K562 (cell line): ENCODE measurements around the gene TRIM37. TPM values are rescaled to one million over a fixed set of nuclear protein-coding genes. Genes with fewer than 3 reads are reported as not detected.

Experiments
- ATAC-seq: fragments of 200-7000 bp; cut with Tn5 transposase; 3 replicates; pipeline ENCODE4 v1.9.1; 2020; ENCODE audit warnings: moderate library complexity
- BruUV-seq: library from RNA; stranded (reverse); fragments of 400-500 nt; replicated peaks from 2 replicates; lab custom pipeline; 2021; lab: Mats Ljungman, UMichigan
- CTCF ChIA-PET: fragments of 300-600 bp; formaldehyde crosslinking; extraction: SDS; loops from one replicate; lab custom pipeline; 2021; ENCODE audit warnings: low intra/inter-chr PET ratio; lab: Yijun Ruan, JAX
- POLR2A ChIA-PET: fragments of 300-600, 350-650 bp; sonication (Branson Sonifier 250); formaldehyde crosslinking; extraction: SDS; loops from one replicate; lab custom pipeline; 2021; ENCODE audit warnings: antibody characterized with exemption, inconsistent platforms; lab: Yijun Ruan, JAX
- DNase-seq, 4 experiments: peaks; one replicate each; pipeline versions ENCODE4 v3.0.0 to v3.0.0-alpha.2; 2011 to 2018; ENCODE audit warnings: low spot score in 3 of 4, mixed read lengths in 3 of 4; ENCODE audit errors: extremely low read depth in 1 of 4
- FAIRE-seq: peaks from 2 replicates; lab custom pipeline; 2011; peaks lifted over from hg19 to GRCh38; lab: Jason Lieb, UNC
- H2AFZ ChIP-seq: 2 replicates; pipeline ENCODE4 v1.6.0; 2011; ENCODE audit warnings: low read depth, low read length, control low read depth, inconsistent platforms
- H3K27ac ChIP-seq: fragments of 200-600 bp; 3 replicates; pipeline ENCODE4 v1.8.0; 2011; ENCODE audit warnings: low read depth, mild to moderate bottlenecking, control low read depth, inconsistent platforms, low read length, moderate library complexity, mixed read lengths; ENCODE audit errors: extremely low read depth
- H3K27me3 ChIP-seq, 2 experiments: fragments of 300-600 bp in 1 of 2; 2 replicates in 1 of 2; 3 replicates in 1 of 2; pipeline versions ENCODE4 v1.6.0 to v1.8.0; 2011; ENCODE audit warnings: inconsistent platforms in 2 of 2, low read length in 2 of 2, mild to moderate bottlenecking in 1 of 2, mixed read lengths in 1 of 2, moderate library complexity in 1 of 2; ENCODE audit not compliant: control insufficient read depth in 2 of 2, insufficient read depth in 2 of 2
- H3K36me3 ChIP-seq: fragments of 300-600 bp; 3 replicates; pipeline ENCODE4 v1.8.0; 2011; ENCODE audit warnings: mild to moderate bottlenecking, low read length, inconsistent platforms; ENCODE audit not compliant: control insufficient read depth, insufficient read depth
- H3K4me1 ChIP-seq, 2 experiments: fragments of 200-600 bp in 1 of 2; replicated peaks in 1 of 2; 2 replicates in 1 of 2; 3 replicates in 1 of 2; pipeline versions ENCODE4 v1.5.1 to v1.8.0; 2011; ENCODE audit warnings: inconsistent platforms in 2 of 2, low read length in 2 of 2, mild to moderate bottlenecking in 1 of 2, mixed read lengths in 1 of 2, moderate library complexity in 1 of 2; ENCODE audit not compliant: control insufficient read depth in 2 of 2, insufficient read depth in 2 of 2
- H3K4me2 ChIP-seq: 2 replicates; pipeline ENCODE4 v1.6.1; 2011; ENCODE audit warnings: low read length, control low read depth, inconsistent platforms, mixed read lengths; ENCODE audit not compliant: insufficient read depth
- H3K4me3 ChIP-seq: fragments of 200-600 bp; sonication (generic), shearing (Covaris generic); 2 replicates; pipeline ENCODE4 v1.5.1; 2016; ENCODE audit warnings: control low read depth, inconsistent platforms
- H3K79me2 ChIP-seq: fragments of 200-600 bp; 3 replicates; pipeline ENCODE4 v1.8.0; 2011; ENCODE audit warnings: low read length, inconsistent platforms; ENCODE audit not compliant: control insufficient read depth, insufficient read depth
- H3K9ac ChIP-seq, 2 experiments: 2 replicates each; pipeline versions ENCODE4 v1.6.0 to v1.6.1; 2011; ENCODE audit warnings: low read depth in 2 of 2, low read length in 2 of 2, control low read depth in 1 of 2, inconsistent platforms in 1 of 2, mild to moderate bottlenecking in 1 of 2, mixed read lengths in 1 of 2; ENCODE audit not compliant: insufficient read depth in 1 of 2
- H3K9me1 ChIP-seq: one replicate; pipeline ENCODE4 v1.6.0; 2011; ENCODE audit warnings: inconsistent platforms, mild to moderate bottlenecking, low read length, moderate library complexity; ENCODE audit not compliant: control insufficient read depth, insufficient read depth
- H3K9me3 ChIP-seq: replicated peaks from 2 replicates; pipeline ENCODE4 v1.5.1; 2011; ENCODE audit warnings: low read depth, low read length, inconsistent platforms; ENCODE audit not compliant: control insufficient read depth, insufficient read depth
- H4K20me1 ChIP-seq: replicated peaks from 2 replicates; pipeline ENCODE4 v1.6.1; 2011; ENCODE audit warnings: low read length, inconsistent platforms, mixed read lengths; ENCODE audit not compliant: control insufficient read depth, insufficient read depth
- DNMT1 ChIP-seq: fragments of 450-650 bp; IDR thresholded peaks from 2 replicates; pipeline ENCODE4 v1.6.1; 2016; ENCODE audit warnings: antibody characterized with exemption, mild to moderate bottlenecking
- E2F8 ChIP-seq: fragments of 450-650 bp; IDR thresholded peaks from 2 replicates; pipeline ENCODE4 v1.7.1; 2018; ENCODE audit warnings: mild to moderate bottlenecking, low read depth; ENCODE audit not compliant: partially characterized antibody
- FIP1L1 ChIP-seq: fragments of 200-400 bp; formaldehyde crosslinking; IDR thresholded peaks from 2 replicates; pipeline ENCODE4 v1.6.1; 2018; ENCODE audit warnings: mild to moderate bottlenecking, low read depth, low read length; ENCODE audit not compliant: poor library complexity, severe bottlenecking
- NONO ChIP-seq, 2 experiments: fragments of 200-400 bp in 1 of 2; fragments of 450-650 bp in 1 of 2; formaldehyde crosslinking in 1 of 2; IDR thresholded peaks; 2 replicates each; pipeline ENCODE4 v1.6.1; 2017; ENCODE audit warnings: low read depth in 2 of 2, mild to moderate bottlenecking in 2 of 2, moderate library complexity in 2 of 2, low read length in 1 of 2
- NR2F6 ChIP-seq: fragments of 450-650 bp; formaldehyde crosslinking; IDR thresholded peaks from 2 replicates; pipeline ENCODE4 v1.4.0; 2020; ENCODE audit warnings: mild to moderate bottlenecking
- PBX2 ChIP-seq, 2 experiments: IDR thresholded peaks in 1 of 2; conservative IDR thresholded peaks in 1 of 2; 2 replicates each; pipeline ENCODE4 v1.6.1; 2016; ENCODE audit warnings: low read depth in 2 of 2, mild to moderate bottlenecking in 1 of 2, missing compliant biosample characterization in 1 of 2, missing genetic modification characterization in 1 of 2, moderate library complexity in 1 of 2
- PCBP2 ChIP-seq: fragments of 200-400 bp; formaldehyde crosslinking; IDR thresholded peaks from 2 replicates; pipeline ENCODE4 v1.6.1; 2018; ENCODE audit warnings: low read length, low read depth, mild to moderate bottlenecking, moderate library complexity; ENCODE audit not compliant: poor library complexity, severe bottlenecking
- PHTF2 ChIP-seq: fragments of 250-450 bp; sonication (Bioruptor Pico); IDR thresholded peaks from 2 replicates; pipeline ENCODE4 v1.5.0; 2021; ENCODE audit warnings: mild to moderate bottlenecking
- RBBP5 ChIP-seq: fragments of 200-600 bp; sonication (generic); IDR thresholded peaks from 2 replicates; pipeline ENCODE4 v1.6.1; 2012; ENCODE audit warnings: borderline replicate concordance, mild to moderate bottlenecking, low read length, control low read depth, inconsistent platforms; ENCODE audit not compliant: insufficient read depth, poor library complexity, severe bottlenecking
- THRAP3 ChIP-seq: fragments of 450-650 bp; IDR thresholded peaks from 2 replicates; pipeline ENCODE4 v1.6.1; 2016; ENCODE audit warnings: mild to moderate bottlenecking, inconsistent platforms, borderline replicate concordance
- ZBTB17 ChIP-seq: fragments of 450-650 bp; formaldehyde crosslinking; IDR thresholded peaks from 2 replicates; pipeline ENCODE4 v1.4.0; 2020; ENCODE audit warnings: mild to moderate bottlenecking
- ZNF551 ChIP-seq: fragments of 250-450 bp; sonication (Bioruptor Pico); IDR thresholded peaks from 2 replicates; pipeline ENCODE4 v1.5.0; 2021; ENCODE audit warnings: mild to moderate bottlenecking, moderate library complexity
- WGBS: fragments of 100-300 bp; shearing (Covaris generic); methylation state at CpG from one replicate; pipeline ENCODE4 v1.1.6; 2016; ENCODE audit warnings: low coverage, mixed read lengths; ENCODE audit not compliant: insufficient coverage; ENCODE audit errors: missing lambda C conversion rate; 5-methylcytosine and 5-hydroxymethylcytosine counted together
- in situ Hi-C: fragments of 300-500 bp; cut with MboI; formaldehyde crosslinking; loops from 4 replicates; pipeline ENCODE4 v1.15.0; 2018; ENCODE audit warnings: inconsistent platforms, mixed read lengths
- intact Hi-C: fragments of 100-400 bp; cut with micrococcal nuclease; formaldehyde crosslinking; loops from 2 replicates; pipeline ENCODE4 v1.14.2; 2022
- polyA plus RNA-seq, 8 experiments: library from polyadenylated mRNA; depleted of rRNA in 4 of 8; stranded (reverse) in 5 of 8; unstranded in 3 of 8; fragments of >200 nt; fragmentation: Nextera tagmentation in 2 of 8; fragmentation: Illumina TruSeq in 1 of 8; extraction: Ambion mirVana in 2 of 8; extraction: Trizol in 1 of 8; gene quantifications; 2 replicates each; pipeline versions ENCODE4 v1.2.1 to v1.2.3, GENCODE V29; 2011 to 2014; ENCODE audit warnings: inconsistent platforms in 1 of 8, missing spikeins in 1 of 8
- total RNA-seq, 7 experiments: library from RNA; depleted of rRNA in 6 of 7; stranded (reverse); fragments of >200 nt in 6 of 7; fragmentation: Illumina TruSeq in 2 of 7; extraction: Trizol in 2 of 7; gene quantifications; 2 replicates each; pipeline versions ENCODE4 v1.2.1 to v1.2.3, GENCODE V29; 2011 to 2021; ENCODE audit warnings: low replicate concordance in 1 of 7
- TF ChIP-seq, protein P1 (sequence below): IDR thresholded peaks from 2 replicates; pipeline ENCODE4 v1.6.1; 2012; ENCODE audit warnings: low read depth, low read length, improper control_type of control experiment, borderline replicate concordance
- TF ChIP-seq, protein P2 (sequence below): fragments of 250-450 bp; sonication (Bioruptor Pico); IDR thresholded peaks from 2 replicates; pipeline ENCODE4 v1.8.0; 2021; ENCODE audit warnings: borderline replicate concordance, mild to moderate bottlenecking, moderate library complexity; ENCODE audit not compliant: poor library complexity, severe bottlenecking

Gene TRIM37
- total and polyA plus RNA-seq, 9 of the 15 experiments (the other 6 are each of a cell fraction or from before 2014, with no cell fraction given) = 4.5 to 31.4 (median 23.8) TPM

DNA sequence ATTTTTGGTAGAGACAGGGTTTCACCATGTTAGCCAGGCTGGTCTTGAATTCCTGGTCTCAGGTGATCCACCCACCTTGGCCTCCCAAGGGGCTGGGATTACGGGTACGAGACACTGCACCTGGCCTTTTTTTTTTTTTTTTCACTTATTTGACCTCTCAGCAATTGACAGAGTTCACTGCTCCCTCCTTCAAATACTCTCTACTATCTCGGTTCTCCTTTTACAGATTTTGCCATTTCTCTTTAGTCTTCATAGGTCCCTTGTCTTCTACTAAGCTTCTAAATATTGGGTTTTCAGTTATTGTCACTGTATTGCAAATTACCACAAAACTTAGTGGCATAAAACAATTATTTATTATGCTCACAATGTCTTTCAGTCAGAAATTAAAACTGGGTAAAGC lies 159.3 kb downstream of the TRIM37 start:
- ChIA-PET CTCF (no interaction called here), POLR2A (interaction anchor here (0.6 kb wide), 1 partner anchor 24 kb away, joined by 3 read pairs; no protein-coding TSS in a partner anchor)
- Histone ChIP-seq H3K79me2 (no peaks in the 10 kb centered on the region), H3K9me1 (no peaks in the 10 kb centered on the region), H3K4me2 (no peak overlapping the region), H3K9me3 (peaks cover 9% of the 10 kb centered on the region), H3K9ac (no peak overlapping the region), H3K27me3 (no peaks in the 10 kb centered on the region), H2AFZ (no peak overlapping the region), H3K36me3 (no peaks in the 10 kb centered on the region), H3K4me3 (no peak overlapping the region), H3K4me1 (no peaks in the 10 kb centered on the region), H4K20me1 (no peaks in the 10 kb centered on the region), H3K27ac (no peak overlapping the region)
- 33% methylated on average over 3 of the region's 3 CpGs for WGBS
- no TSS peak for BruUV-seq
- in situ Hi-C loops (no loop called here), intact Hi-C loops (no loop called here)
- no peak for ATAC-seq
- DNase-seq = no peak
- FAIRE-seq = no peak
- TF ChIP-seq E2F8 (no peak), DNMT1 (no peak), FIP1L1 (no peak), NONO (IDR thresholded peaks at IDR 0.05; ENCODE audit: low read depth in 2 of 2, low read length in 1 of 2) (no peak), RBBP5 (no peak), PHTF2 (CRISPR knock-in tag) (no peak), NR2F6 (CRISPR knock-in tag) (no peak), PBX2 (CRISPR knock-in tag; IDR thresholded peaks at IDR 0.05; ENCODE audit: low read depth) (no peak), PBX2 (tag; conservative IDR thresholded peaks at IDR 0.05; ENCODE audit: low read depth) (no peak), ZBTB17 (CRISPR knock-in tag) (no peak), THRAP3 (no peak), PCBP2 (no peak), ZNF551 (CRISPR knock-in tag) (no peak)
- TF ChIP-seq, protein P1, sequence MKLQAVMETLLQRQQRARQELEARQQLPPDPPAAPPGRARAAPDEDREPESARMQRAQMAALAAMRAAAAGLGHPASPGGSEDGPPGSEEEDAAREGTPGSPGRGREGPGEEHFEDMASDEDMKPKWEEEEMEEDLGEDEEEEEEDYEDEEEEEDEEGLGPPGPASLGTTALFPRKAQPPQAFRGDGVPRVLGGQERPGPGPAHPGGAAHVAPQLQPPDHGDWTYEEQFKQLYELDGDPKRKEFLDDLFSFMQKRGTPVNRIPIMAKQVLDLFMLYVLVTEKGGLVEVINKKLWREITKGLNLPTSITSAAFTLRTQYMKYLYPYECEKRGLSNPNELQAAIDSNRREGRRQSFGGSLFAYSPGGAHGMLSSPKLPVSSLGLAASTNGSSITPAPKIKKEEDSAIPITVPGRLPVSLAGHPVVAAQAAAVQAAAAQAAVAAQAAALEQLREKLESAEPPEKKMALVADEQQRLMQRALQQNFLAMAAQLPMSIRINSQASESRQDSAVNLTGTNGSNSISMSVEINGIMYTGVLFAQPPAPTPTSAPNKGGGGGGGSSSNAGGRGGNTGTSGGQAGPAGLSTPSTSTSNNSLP = no peak
- TF ChIP-seq, protein P2, sequence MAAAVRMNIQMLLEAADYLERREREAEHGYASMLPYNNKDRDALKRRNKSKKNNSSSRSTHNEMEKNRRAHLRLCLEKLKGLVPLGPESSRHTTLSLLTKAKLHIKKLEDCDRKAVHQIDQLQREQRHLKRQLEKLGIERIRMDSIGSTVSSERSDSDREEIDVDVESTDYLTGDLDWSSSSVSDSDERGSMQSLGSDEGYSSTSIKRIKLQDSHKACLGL (CRISPR knock-in tag) = no peak
